SK-N-SH (cell line): ENCODE results near the gene SCEL.

ENCODE experiments used
- CTCF ChIP-seq: fragments of 200-600 bp; sonication (generic); IDR thresholded peaks from 2 replicates; pipeline ENCODE4 v1.6.1; 2017; ENCODE audit warnings: antibody characterized with exemption, mild to moderate bottlenecking, moderate library complexity
- GABPA ChIP-seq: IDR thresholded peaks from 2 replicates; pipeline ENCODE4 v1.4.0; 2012; ENCODE audit warnings: low read depth, mild to moderate bottlenecking
- NRF1 ChIP-seq: IDR thresholded peaks from 2 replicates; pipeline ENCODE4 v1.6.1; 2012; ENCODE audit warnings: low read depth, mild to moderate bottlenecking, low read length
- PBX3 ChIP-seq: IDR thresholded peaks from 2 replicates; pipeline ENCODE4; 2012
- REST ChIP-seq: IDR thresholded peaks from 2 replicates; pipeline ENCODE4 v1.6.1; 2012; ENCODE audit warnings: mild to moderate bottlenecking, low read depth, low read length, moderate library complexity

- TF ChIP-seq CTCF (no peak), PBX3 (no peak), NRF1 (no peak), GABPA (no peak), REST (no peak)
Observed at GRCh38 chr13:77650409-77650808, 114.9 kb downstream of the SCEL start.
